Activated CD4-positive, alpha-beta T cell treated with anti-CD3 and anti-CD28 coated beads, Interleukin-2, amount 50 U/mL, for 1 hour (primary cell): Measurements from ENCODE around the gene CR1.
"Not testable (repeated sequence)": the region's sequence is repeated elsewhere in the genome, so short reads cannot be mapped to it uniquely, and the experiment has no call there.

Source experiments
- DNase-seq: peaks from one replicate; pipeline ENCODE4 v3.0.0-alpha.2; 2020

CR1 gene

GRCh38 chr1:207645635-207646081 lies 149.7 kb downstream of the CR1 start:
- DNase-seq = no peak

DNA sequence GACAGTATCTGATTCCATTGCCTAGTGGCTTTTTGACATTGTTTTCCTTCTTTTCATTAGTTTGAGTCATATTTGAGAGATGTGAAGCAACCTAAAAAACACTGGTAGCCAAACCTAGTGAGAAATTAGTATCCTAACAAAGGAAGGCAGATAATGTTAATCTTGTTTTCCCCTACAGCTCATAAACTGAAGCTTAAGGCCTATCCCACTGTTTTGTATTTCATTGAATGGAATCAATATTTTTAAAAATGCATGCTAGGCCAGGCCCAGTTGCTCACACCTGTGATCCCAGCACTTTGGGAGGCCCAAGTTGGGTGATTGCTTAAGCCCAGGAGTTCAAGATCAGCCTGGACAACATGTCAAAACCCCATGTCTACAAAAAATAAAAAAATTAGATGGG lies 150.2 kb downstream of the CR1 start:
- DNase-seq = no peak

DNA sequence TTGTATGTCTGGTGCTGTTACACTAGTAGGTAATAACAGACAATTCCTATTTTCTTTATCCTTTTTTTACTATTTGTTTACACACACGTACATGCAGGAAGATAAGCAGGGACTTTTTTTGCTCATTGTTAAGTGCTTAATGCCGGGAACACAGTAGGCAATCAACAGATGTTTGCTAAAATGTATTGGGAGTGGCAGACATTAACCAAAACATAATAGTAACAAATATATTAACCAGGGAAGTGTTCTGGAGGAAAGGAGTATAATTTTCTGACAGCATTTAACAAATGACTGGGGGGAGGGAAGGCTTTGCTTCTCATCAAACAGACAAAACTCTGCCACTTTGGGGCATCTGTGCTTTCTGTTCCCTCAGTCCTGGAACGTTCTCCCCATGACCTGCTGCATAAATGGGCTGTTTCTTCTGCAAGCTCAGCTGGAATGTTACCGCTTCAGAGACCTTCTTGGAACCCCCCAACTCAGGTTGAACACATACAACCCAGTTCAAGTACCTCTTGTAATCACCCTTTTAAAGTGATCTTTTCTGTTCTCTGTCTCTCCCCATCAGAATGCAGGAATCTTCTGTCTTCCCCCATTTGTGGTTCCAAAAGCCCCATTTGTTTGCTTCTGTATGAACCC lies 151.1 kb downstream of the CR1 start:
- DNase-seq = no peak

- no peak for DNase-seq
Measured at GRCh38 chr1:207647671-207648333, 151.8 kb downstream of the CR1 start.

DNA sequence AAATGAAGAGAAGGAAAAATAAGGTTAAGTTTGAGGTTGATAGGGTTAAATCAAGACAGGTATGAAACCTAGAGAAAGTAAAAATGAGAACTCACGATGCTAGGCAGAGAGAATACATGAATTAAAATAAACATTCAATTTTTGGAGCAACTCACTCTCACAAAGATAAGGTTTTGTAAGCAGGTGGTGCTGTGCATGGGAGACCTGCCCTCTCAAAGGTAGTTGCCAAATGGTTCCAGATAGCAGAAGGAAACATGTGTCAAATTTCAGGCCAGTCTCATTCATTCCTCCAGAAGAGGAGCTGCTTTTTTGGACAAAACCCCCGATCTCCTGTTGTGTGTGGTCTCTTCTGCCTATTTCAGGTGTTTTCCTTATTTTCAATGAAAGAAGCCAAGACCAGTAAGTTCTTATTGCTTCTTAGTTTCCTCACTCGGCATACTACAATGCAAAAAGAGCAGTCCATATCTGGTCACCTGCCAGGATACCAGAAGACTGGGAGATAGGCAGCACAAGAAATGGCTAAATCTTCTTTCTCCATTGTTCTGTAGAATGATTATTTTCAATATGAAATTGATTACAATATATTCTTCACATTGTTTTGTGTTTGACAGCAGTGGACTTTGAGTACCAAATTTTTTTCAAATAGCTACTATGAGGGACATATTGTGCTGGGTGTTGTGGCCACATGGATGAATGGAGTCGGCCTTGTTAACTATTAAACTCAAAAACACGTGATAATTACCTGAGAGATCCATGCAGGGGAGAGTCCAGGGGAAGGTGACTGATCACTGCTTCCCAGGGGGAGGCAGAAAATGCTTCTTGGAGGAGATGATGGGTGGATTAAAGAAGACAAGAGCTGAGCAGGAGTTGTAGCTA lies 152.6 kb downstream of the CR1 start:
- DNase-seq = no peak

DNA sequence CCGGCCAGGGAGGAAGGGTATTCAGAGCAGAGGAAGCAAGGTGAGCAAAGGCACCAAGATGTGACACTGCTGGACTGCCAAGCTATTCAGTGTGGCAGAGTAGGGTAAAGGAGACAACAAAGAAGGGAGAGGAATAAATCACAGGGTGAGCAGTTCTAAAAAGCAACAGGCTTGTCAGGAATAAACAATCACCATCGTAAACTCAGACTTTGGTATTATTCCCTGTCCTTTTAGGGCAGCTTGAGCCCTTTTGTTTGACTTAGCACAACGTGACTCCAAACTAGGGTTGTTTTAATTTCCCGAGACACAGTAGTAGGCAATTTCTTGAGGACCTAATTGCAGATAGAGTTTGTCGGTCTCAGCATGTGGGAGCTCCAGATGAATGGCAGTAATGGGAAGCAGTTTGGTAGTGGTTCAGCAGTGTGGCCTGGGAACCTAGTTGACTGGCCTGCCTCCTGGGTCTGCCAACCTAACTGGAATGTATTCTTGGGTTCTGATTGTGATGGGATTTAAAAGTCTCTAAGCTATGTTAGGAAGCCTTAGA lies 153.3 kb downstream of the CR1 start:
- DNase-seq = no peak

- no peak for DNase-seq
Measured at GRCh38 chr1:207649865-207650580, 154.1 kb downstream of the CR1 start.

DNA sequence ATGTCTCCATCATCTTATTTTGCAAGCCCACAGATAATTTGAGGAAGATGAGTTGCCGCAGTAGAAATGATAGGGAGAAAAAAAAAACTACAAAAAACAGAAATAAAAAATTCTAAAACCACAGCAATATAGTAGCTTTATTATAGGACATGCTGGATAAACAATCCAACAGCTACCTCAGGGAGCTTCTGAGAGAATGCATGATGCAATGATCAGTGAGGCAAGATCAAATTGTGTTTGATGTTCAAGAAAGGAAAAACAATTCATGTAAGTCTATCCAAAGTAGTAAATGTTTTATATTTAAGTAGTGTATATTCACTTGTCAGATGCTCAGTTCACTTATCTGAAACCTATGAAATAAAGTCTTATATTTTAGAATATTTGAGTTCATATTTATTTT lies 155.6 kb downstream of the CR1 start:
- no peak for DNase-seq

- DNase-seq = no peak
Measured at GRCh38 chr1:207654320-207654719, 158.4 kb downstream of the CR1 start.

DNA sequence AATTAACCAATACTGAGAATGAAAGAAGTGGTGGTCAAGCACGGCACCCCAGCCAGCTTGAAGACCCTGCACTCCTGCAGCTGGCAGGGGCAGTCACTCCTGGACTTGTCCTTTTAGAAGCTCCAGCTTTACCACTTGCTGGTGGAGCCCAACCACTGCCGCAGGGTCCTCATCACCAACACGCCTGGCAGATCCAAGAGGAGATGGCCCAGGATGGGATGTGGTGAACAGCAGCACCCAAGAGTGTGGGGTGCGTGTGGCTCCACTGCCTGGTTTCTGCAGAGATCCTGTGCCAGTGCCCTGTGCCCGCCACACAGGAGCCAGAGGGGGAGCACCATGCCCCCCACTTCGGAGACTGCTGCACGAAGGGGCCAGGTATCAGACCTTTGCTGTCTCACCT lies 162.5 kb downstream of the CR1 start:
- no peak for DNase-seq

DNA sequence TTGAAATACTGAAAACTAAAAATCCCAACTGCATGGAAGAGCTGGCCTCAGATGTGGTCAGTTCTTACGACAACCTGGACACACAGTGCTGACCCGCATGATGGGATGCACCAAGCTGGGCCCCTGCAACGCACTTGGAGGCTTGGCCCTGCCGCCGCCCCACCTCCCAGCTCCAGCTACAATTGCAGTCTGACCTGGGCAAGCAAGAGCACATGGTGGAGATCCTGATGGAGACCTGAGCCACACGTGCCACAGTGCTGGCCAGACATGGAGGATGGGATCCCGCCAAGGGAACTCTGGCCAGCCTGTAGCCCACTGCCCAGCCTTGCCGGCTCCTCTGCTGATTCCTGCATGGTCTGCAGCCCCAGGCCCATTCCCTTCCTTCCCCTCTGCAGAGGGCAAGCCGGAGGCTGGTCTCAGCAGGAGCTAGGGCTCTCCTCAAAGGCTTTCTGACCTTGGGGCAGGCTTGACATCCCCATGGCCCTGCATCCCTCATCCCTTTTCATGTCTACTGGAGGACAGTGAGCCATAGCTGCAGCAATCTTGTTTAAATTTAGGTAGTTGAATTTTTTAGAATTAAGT lies 163.0 kb downstream of the CR1 start:
- DNase-seq = no peak

- no peak for DNase-seq
Measured at GRCh38 chr1:207659545-207660153, 163.7 kb downstream of the CR1 start.

DNA sequence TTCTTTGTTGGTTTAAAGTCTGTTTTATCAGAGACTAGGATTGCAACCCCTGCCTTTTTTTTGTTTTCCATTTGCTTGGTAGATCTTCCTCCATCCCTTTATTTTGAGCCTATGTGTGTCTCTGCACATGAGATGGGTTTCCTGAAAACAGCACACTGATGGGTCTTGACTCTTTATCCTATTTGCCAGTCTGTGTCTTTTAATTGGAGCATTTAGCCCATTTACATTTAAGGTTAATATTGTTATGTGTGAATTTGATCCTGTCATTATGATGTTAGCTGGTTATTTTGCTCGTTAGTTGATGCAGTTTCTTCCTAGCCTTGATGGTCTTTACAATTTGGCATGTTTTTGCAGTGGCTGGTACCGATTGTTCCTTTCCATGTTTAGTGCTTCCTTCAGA lies 165.5 kb downstream of the CR1 start:
- not testable (repeated sequence) for DNase-seq

- no peak for DNase-seq
Measured at GRCh38 chr1:207666342-207666741, 170.4 kb downstream of the CR1 start.

GRCh38 chr1:207669528-207670009 lies 173.6 kb downstream of the CR1 start:
- DNase-seq = no peak

GRCh38 chr1:207670192-207670591 lies 174.2 kb downstream of the CR1 start:
- no peak for DNase-seq

GRCh38 chr1:207670997-207671396 lies 175.0 kb downstream of the CR1 start:
- no peak for DNase-seq

GRCh38 chr1:207672522-207673130 lies 176.7 kb downstream of the CR1 start:
- DNase-seq = no peak

GRCh38 chr1:207673399-207673798 lies 177.4 kb downstream of the CR1 start:
- no peak for DNase-seq

DNA sequence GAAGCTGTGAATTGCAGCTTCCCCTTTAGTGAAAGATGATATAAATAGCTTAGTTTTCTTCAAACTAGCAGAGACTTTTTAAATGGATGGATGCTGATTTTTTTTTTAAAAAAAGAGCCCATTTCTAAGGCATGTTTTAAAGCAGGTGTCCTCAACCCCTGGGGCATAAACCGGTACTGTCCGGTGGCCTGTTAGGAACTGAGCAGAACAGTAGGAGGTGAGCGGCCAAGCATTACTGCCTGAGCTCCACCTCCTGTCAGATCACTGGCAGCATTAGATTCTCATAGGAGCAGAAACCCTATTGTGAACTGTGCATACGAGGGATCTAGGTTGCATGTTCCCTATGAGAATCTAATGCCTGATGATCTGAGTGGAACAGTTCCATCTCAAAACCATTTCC lies 180.2 kb downstream of the CR1 start:
- no peak for DNase-seq
